GM18511 (cell line): ENCODE results near the gene FALEC.
"Not testable (repeated sequence)": the region's sequence is repeated elsewhere in the genome, so short reads cannot be mapped to it uniquely, and the experiment has no call there.

Experiments used
- ATAC-seq: cut with Tn5 transposase; IDR thresholded peaks from one replicate; pipeline ENCODE4 v1.9.1; 2021; ENCODE audit warnings: mild to moderate bottlenecking, moderate library complexity; ENCODE audit not compliant: unreplicated experiment

FALEC gene

DNA sequence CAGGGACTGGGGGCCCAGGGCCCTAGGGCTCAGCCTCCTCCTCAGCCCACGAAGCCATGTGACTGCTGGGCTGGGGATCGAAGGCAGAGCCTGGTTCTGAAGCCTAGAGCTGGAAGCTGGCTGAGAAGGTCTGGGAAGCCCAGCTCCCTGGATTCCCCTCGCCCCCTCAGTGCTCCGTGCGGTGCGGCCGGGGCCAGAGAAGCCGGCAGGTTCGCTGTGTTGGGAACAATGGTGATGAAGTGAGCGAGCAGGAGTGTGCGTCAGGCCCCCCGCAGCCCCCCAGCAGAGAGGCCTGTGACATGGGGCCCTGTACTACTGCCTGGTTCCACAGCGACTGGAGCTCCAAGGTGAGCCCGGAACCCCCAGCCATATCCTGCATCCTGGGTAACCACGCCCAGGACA, 42.8 kb downstream of the FALEC start:
- no peak for ATAC-seq

- ATAC-seq: no peak
Measured at GRCh38 chr1:150558761-150559655, 43.5 kb downstream of the FALEC start.

- ATAC-seq: no peak
Measured at GRCh38 chr1:150559656-150560010, 44.1 kb downstream of the FALEC start.

DNA sequence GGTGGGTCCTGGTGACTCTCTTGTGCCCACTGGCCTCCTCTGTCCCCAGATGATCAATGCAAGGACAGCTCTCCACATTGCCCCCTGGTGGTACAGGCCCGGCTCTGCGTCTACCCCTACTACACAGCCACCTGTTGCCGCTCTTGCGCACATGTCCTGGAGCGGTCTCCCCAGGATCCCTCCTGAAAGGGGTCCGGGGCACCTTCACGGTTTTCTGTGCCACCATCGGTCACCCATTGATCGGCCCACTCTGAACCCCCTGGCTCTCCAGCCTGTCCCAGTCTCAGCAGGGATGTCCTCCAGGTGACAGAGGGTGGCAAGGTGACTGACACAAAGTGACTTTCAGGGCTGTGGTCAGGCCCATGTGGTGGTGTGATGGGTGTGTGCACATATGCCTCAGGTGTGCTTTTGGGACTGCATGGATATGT, 44.5 kb downstream of the FALEC start:
- ATAC-seq: no peak

DNA sequence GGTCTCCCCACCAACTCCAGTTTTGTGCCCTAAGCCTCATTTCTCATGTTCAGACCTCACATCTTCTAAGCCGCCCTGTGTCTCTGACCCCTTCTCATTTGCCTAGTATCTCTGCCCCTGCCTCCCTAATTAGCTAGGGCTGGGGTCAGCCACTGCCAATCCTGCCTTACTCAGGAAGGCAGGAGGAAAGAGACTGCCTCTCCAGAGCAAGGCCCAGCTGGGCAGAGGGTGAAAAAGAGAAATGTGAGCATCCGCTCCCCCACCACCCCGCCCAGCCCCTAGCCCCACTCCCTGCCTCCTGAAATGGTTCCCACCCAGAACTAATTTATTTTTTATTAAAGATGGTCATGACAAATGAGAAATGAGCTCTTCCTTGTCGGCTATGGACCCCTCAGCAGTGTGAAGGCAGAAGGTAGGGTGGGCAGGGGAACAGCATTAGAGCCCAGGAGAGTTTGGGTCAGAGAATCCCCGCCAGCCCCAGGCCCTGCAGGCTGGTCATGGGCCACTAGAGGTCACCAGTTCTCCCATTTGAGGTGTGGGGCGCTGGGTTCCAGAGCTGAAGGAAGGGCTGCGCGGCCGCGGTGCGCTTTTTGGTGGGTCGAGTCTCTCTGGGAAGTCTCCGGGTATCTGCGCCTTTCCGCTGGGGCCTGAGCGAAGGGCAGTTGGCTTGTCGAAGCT, 45.2 kb downstream of the FALEC start:
- peak; percentile 39 for ATAC-seq

DNA sequence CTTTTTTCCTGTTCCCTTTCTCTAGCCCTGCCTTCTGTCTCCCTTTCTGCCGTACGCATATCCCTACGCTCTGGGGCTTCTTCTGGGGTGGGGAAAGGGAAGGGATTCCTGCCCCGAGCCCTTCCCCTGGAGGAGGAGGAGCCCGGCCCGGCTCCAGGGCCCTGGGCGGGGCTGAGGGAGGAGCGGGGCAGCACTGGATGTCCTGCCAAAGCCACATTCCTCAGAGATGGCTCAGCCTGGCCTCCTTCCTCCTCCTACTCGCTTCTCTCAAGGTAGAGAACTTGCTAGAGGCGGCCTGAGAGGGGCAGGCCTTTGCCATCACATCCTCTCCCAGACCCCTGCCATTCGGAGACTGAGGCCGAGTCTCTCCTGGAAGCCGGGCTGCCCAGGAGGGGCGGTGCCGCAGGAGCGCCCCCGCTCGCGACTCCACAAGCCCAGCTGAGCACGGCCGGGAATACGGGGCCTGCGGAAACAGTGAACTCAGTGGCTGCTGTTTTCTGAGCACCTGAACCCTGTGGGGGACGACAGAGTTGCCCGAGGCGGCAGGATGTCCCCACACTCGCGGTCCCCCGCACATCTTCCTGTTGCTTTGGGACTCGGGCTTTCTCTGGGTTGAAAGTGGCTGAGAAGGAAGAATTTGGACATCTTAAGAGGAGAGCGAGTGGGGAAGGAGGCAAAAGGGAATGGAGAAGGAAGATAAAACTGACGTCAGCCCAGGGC, 45.9 kb downstream of the FALEC start:
- ATAC-seq: peak; percentile 19

DNA sequence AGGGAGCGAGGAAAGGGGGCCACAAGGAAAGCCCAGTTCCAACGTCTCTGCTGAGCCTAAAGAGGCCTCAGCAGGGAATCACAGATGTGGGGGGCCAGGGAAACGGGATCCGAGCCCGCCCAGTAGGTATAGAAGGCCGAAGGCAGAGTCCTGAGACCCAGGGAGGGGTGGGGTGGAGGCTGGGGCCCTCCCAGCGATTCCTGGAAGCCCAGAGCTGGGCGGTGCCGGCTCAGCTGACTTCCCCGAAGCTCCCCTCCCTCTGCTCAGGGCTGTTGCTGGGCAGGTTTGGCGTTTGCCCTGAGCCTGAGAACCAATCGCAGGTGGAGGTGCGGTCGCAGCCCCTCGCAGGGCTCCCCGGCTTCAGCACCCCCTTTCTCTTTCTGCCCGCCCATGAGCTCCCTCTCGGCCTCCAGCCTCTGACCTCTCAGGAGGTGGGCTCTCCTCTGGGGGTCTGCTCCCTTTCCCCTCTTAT, 46.5 kb downstream of the FALEC start:
- ATAC-seq: peak; percentile 46

DNA sequence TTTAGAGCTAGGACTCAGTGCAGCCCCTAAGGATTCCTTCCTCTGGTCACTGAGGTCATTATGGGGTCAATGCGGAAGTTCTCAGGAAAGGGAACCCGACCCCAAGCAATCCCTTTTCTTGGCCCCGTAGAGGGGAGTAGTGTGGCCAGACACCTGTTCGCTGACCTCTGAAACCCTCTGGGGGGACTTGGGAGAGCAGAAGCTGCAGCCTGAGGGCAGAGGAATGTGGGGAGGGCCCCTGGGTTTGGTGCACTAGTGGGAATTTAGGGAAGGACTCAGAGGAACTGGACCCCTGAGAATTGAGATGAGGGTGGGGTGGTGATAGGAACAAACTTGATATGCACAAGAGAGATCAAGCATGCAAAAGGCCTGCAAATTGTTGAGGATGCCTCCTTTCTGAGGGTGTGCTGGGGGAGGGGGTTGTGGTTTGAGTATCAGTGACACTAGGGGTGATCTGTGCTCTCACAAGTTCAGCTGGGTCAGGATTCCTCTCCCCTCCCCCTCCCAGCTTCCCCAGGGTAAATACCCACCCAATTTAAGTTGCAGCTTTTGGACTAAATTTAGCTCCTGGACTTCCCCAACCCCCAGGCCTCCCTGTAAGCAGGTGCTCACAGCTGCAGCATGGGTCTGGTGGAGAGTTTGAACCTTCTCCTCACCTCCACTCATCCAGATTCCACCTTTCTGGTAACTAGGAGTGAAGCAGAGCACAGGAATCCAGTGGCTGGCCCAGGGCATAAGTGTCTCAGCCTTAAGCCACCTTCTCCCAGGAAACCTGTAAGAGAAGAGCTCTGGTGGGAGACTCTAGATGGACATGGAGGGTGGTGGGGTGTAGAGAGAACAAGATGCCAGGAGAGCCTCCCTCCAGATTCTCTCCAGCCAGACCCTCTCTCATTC, 47.1 kb downstream of the FALEC start:
- peak; percentile 44 for ATAC-seq

DNA sequence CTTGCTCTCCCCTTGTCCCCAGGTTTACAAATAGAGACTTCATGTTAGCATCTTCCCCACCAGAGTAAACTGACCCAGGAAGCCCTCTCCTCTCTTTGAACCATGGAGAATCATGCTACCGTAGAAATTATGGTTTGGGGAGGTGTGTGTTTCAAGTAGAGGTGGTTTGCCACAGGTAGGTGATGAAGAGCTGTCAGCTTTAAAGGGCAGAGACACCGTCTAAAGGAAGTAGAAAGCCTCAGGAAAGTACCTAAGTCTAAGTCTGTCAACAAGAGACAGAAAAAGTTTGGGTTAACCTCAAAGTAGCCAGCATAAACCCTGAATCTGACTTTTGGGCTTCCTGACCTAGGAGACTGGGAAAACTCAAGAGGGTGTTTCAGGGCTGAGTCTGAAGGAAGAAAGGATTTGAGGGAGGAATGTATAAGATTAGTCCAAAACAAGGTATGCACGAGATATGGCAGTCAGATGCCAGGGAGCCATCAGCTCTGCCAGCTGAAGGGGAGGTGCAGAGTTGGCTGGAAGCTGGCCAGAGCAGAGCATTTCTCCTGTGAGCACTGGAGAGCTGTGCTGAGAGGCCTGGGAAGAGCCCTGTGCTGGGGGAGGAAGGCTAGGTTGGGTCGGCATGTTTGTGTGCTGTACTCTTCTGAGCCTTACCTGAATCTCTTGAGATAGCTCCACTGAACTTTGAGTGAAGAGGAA, 47.9 kb downstream of the FALEC start:
- ATAC-seq: peak; percentile 24

GRCh38 chr1:150564051-150564991, 48.8 kb downstream of the FALEC start:
- ATAC-seq: no peak

- not testable (repeated sequence) for ATAC-seq
Measured at GRCh38 chr1:150565240-150565991, 49.9 kb downstream of the FALEC start.

- no peak for ATAC-seq
Measured at GRCh38 chr1:150566589-150567340, 51.2 kb downstream of the FALEC start.

DNA sequence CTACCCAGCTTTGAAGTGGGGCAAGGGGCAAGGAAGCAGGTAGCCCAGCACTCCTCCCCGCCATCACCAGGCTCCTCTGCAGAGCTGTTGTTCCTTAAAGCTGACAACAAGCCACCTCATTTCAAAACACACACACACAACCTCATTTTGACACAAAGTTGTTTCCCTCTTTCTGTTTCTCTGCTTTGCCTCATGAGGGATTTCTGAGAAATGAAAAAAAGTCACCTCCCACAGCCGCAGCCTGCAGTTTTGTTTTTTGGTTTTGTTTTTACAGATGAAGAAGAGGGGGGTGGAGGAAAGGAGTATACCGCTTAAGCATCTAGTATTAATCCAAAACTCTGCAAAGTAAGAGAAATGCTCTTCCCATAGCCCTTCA, 51.8 kb downstream of the FALEC start:
- peak; percentile 44 for ATAC-seq

GRCh38 chr1:150567717-150568593, 52.4 kb downstream of the FALEC start:
- ATAC-seq: peak; percentile 32

- no peak for ATAC-seq
Measured at GRCh38 chr1:150568594-150568966, 53.0 kb downstream of the FALEC start.

GRCh38 chr1:150572918-150573647, 57.5 kb downstream of the FALEC start:
- no peak for ATAC-seq
